Testis (tissue), 3 donors: ENCODE measurements around the gene TFEB. TPM values are rescaled to one million over a fixed set of nuclear protein-coding genes. Genes with fewer than 3 reads are reported as not detected.

ENCODE experiments used
- DNase-seq: peaks from one replicate; pipeline ENCODE4 v3.0.0-alpha.2; 2019
- H3K27ac ChIP-seq, 2 donors: fragments of 200-600 bp; sonication (generic); one replicate each; pipeline ENCODE4 v1.5.1; 2019
- H3K27me3 ChIP-seq: fragments of 200-600 bp; sonication (generic); one replicate; pipeline ENCODE4 v1.5.1; 2019
- H3K36me3 ChIP-seq: fragments of 200-600 bp; sonication (generic); one replicate; pipeline ENCODE4 v1.5.1; 2017; ENCODE audit warnings: low read depth; ENCODE audit errors: missing control alignments
- H3K4me1 ChIP-seq: fragments of 200-600 bp; sonication (generic); one replicate; pipeline ENCODE4 v1.5.1; 2019
- H3K4me3 ChIP-seq, 2 donors: fragments of 200-600 bp; sonication (generic); one replicate each; pipeline ENCODE4 v1.5.1; 2017 to 2019
- H3K9me3 ChIP-seq: fragments of 200-600 bp; sonication (generic); one replicate; pipeline ENCODE4 v1.5.1; 2017
- POLR2A ChIP-seq: fragments of 450-650 bp; IDR thresholded peaks from one replicate; pipeline ENCODE4 v1.6.1; 2017; ENCODE audit warnings: antibody characterized with exemption, mild to moderate bottlenecking, moderate library complexity
- WGBS, 2 donors: methylation state at CpG; one replicate each; pipeline ENCODE4 v1.1.5; 2018; 5-methylcytosine and 5-hydroxymethylcytosine counted together
- intact Hi-C: fragments of 100-400 bp; cut with DNase I; formaldehyde crosslinking; loops from one replicate; pipeline ENCODE4 v1.15.1; 2023; ENCODE audit warnings: low total_unique reads
- polyA plus RNA-seq: library from polyadenylated mRNA; stranded (reverse); fragments of 350-450 nt; fragmentation: Illumina TruSeq; extraction: RNeasy Lipid Tissue Mini Kit (QIAGEN cat#74804); gene quantifications from one replicate; pipeline ENCODE4 v1.2.3, GENCODE V29; 2014; ENCODE audit warnings: low read depth, low replicate concordance; ENCODE audit not compliant: insufficient read depth
- total RNA-seq, 2 donors: library from RNA; depleted of rRNA; stranded (reverse); fragments of >200 nt; gene quantifications; one replicate each; pipeline ENCODE4 v1.2.3, GENCODE V29; 2016
- TF ChIP-seq, protein P1 (sequence below), 3 experiments: fragments of 450-650 bp in 2 of 3; fragments of 200-600 bp in 1 of 3; sonication (generic) in 1 of 3; IDR thresholded peaks; one replicate each; pipeline ENCODE4 v1.5.1; 2016 to 2019; ENCODE audit warnings: antibody characterized with exemption in 3 of 3, mild to moderate bottlenecking in 2 of 3, moderate library complexity in 1 of 3

Gene TFEB
- total and polyA plus RNA-seq, 3 donors from 2014 or later, result 4.5 to 6.3 (median 5.2) TPM

DNA sequence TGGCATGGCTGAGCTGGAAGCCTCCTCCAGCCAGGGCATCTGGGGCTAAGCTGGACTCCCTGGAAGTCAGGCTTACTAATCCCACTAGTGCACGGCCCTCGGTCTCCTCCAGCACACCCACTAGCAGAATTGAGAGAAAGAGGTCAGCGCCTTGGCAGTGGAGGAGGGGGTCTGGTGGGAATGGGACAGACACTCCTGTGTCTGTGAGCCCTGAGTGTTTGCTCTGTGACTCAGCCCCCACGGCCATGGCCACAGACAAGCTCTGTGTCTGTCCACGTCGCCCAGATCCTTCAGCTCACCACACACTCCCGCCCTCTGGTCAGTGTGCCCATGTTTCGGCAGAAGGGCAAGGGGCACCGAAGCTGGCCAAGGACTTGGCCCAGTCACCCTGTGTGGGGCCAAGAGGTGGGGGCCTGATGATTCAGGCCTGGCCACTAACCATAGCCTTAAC, 88.3 kb downstream of the TFEB start:
- Histone ChIP-seq H3K27ac (no peak overlapping the region), H3K27me3 (no peaks in the 10 kb centered on the region), H3K4me1 (no peaks in the 10 kb centered on the region), H3K4me3 (no peak overlapping the region), H3K9me3 (no peaks in the 10 kb centered on the region), H3K36me3 (no peaks in the 10 kb centered on the region)
- 77 to 84% methylated on average over 3 to 9 of the region's 9 CpGs for WGBS, 2 donors
- no peak for DNase-seq
- TF ChIP-seq, protein P1, sequence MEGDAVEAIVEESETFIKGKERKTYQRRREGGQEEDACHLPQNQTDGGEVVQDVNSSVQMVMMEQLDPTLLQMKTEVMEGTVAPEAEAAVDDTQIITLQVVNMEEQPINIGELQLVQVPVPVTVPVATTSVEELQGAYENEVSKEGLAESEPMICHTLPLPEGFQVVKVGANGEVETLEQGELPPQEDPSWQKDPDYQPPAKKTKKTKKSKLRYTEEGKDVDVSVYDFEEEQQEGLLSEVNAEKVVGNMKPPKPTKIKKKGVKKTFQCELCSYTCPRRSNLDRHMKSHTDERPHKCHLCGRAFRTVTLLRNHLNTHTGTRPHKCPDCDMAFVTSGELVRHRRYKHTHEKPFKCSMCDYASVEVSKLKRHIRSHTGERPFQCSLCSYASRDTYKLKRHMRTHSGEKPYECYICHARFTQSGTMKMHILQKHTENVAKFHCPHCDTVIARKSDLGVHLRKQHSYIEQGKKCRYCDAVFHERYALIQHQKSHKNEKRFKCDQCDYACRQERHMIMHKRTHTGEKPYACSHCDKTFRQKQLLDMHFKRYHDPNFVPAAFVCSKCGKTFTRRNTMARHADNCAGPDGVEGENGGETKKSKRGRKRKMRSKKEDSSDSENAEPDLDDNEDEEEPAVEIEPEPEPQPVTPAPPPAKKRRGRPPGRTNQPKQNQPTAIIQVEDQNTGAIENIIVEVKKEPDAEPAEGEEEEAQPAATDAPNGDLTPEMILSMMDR (IDR thresholded peaks at IDR 0.05), result no peak
- TF ChIP-seq POLR2A, result no peak
- intact Hi-C loops, result no loop called here

DNA sequence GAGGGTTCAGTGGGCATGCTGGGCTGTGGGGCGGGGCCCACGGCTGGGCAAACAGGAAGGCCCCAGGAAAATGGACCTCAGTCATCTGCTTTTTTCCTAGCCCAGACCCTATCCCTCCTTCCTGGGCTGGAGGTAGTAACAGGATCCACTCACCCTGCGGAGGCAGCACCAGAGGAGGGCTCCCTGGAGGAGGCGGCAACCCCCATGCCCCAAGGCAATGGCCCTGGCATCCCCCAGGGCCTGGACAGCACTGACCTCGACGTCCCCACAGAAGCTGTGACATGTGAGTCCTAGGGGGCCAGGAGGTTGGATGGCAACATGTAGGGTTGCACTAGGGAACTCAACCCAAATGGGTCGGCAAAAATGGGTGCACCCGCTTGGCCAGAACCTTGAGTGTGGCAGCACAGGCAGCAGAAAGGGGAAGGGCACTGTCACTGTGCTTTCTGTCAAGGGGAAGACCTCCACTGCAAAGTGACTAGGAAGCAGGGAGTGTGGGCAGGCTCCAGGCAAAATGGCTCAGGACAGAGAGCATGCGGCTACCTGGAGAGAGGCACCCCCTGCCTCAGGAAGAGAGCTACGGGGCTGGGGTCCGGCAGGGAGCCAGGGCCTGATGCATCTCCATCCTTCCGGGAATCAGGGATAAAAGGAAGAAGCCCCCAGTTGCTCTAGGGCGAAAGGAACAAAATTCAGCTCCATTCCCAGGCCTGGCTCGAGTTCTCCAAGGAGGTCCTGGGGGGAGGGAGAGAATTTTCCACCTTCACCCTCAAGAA, 89.2 kb downstream of the TFEB start:
- intact Hi-C loops, result no loop called here
- no peak overlapping the region for H3K4me3 ChIP-seq
- no peaks in the 10 kb centered on the region for H3K27me3 ChIP-seq
- TF ChIP-seq POLR2A, result no peak
- TF ChIP-seq, protein P1 (IDR thresholded peaks at IDR 0.05), result no peak
- no peak overlapping the region for H3K27ac ChIP-seq
- H3K4me1 ChIP-seq, result no peaks in the 10 kb centered on the region
- no peaks in the 10 kb centered on the region for H3K36me3 ChIP-seq
- no peak for DNase-seq
- 82 to 89% methylated on average over 14 of the region's 14 CpGs for WGBS, 2 donors
- no peaks in the 10 kb centered on the region for H3K9me3 ChIP-seq

DNA sequence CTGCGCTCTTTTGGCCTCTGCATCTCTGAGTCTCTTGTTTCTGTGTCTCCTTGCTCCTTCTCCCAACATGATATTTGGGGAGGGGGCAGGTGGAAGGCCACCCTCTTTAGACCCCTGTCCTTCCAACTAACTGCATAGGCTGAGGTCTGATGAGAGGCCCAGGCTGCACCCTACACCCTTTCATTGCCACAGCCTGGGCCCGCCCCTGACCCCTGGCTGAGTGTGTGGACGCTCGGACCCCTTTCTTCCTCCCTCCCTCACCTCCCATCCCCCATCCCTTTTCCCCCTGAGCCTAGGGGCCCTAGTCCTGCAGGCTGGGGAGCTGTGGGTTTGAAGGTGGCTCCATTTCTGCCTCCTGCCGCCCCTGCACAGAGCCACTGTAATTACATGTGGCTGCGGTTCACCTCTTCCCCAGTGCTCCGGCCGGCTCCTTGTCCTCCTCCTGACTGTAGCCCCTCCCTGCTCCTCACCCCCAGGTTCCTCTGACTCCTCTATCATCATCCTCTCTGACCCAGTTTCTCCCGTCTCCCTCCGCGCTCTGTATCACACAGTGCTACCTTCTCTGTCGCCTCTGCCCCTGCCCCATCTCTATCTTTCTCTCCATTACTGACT, 90.3 kb downstream of the TFEB start:
- Histone ChIP-seq H3K4me3 (no peak overlapping the region), H3K9me3 (no peaks in the 10 kb centered on the region), H3K27me3 (no peaks in the 10 kb centered on the region), H3K36me3 (no peaks in the 10 kb centered on the region), H3K4me1 (no peaks in the 10 kb centered on the region), H3K27ac (no peak overlapping the region)
- intact Hi-C loops, result no loop called here
- DNase-seq, result no peak
- TF ChIP-seq, protein P1 (IDR thresholded peaks at IDR 0.05), result no peak
- no peak for TF ChIP-seq POLR2A
- WGBS, 2 donors, result 79 to 95% methylated on average over 12 of the region's 12 CpGs

DNA sequence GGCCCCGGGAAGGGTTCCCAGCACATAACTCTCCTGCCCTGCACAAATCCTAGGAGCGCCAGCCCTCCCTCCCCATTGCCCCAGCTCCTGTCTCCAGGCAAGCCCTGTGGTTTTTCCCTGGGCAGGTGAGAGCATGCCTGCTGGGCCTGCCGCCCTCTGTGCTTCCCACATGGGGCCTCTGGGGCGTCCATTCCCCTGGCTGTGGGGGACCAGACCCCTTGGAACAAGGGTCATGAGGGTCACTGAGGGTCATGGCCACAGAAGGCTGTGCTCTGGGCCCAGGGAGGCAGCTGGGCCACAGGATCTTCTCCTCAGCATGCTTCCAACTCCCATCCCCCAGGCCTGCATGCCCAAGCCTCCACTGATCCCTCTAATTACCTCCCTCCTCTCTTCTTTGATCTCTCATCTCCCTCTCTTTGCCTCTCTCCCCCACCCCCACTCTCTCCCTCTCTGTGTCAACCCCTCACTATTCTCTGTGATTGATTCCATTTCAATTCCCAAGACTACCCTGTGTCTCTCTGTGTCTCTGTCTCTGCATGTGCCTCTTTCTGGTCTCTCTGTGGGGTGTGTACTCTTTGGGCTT, 91.0 kb downstream of the TFEB start:
- no peaks in the 10 kb centered on the region for H3K36me3 ChIP-seq
- H3K9me3 ChIP-seq, result no peaks in the 10 kb centered on the region
- no peak for DNase-seq
- no peak overlapping the region for H3K27ac ChIP-seq
- intact Hi-C loops, result no loop called here
- H3K4me3 ChIP-seq, result no peak overlapping the region
- no peaks in the 10 kb centered on the region for H3K27me3 ChIP-seq
- peaks cover 4% of the 10 kb centered on the region for H3K4me1 ChIP-seq
- WGBS, 2 donors, result 74 to 92% methylated on average over 2 to 4 of the region's 4 CpGs
- TF ChIP-seq, protein P1 (IDR thresholded peaks at IDR 0.05), result no peak
- TF ChIP-seq POLR2A, result no peak
